K562 (cell line): ENCODE measurements around the gene HOXA4. TPM values are rescaled to one million over a fixed set of nuclear protein-coding genes. Genes with fewer than 3 reads are reported as not detected.

Experiments
- ATAC-seq: fragments of 200-7000 bp; cut with Tn5 transposase; 3 replicates; pipeline ENCODE4 v1.9.1; 2020; ENCODE audit warnings: moderate library complexity
- BruUV-seq: library from RNA; stranded (reverse); fragments of 400-500 nt; replicated peaks from 2 replicates; lab custom pipeline; 2021; lab: Mats Ljungman, UMichigan
- CTCF ChIA-PET: fragments of 300-600 bp; formaldehyde crosslinking; extraction: SDS; loops from one replicate; lab custom pipeline; 2021; ENCODE audit warnings: low intra/inter-chr PET ratio; lab: Yijun Ruan, JAX
- POLR2A ChIA-PET: fragments of 300-600, 350-650 bp; sonication (Branson Sonifier 250); formaldehyde crosslinking; extraction: SDS; loops from one replicate; lab custom pipeline; 2021; ENCODE audit warnings: antibody characterized with exemption, inconsistent platforms; lab: Yijun Ruan, JAX
- DNase-seq, 4 experiments: peaks; one replicate each; pipeline versions ENCODE4 v3.0.0 to v3.0.0-alpha.2; 2011 to 2018; ENCODE audit warnings: low spot score in 3 of 4, mixed read lengths in 3 of 4; ENCODE audit errors: extremely low read depth in 1 of 4
- FAIRE-seq: peaks from 2 replicates; lab custom pipeline; 2011; peaks lifted over from hg19 to GRCh38; lab: Jason Lieb, UNC
- H2AFZ ChIP-seq: 2 replicates; pipeline ENCODE4 v1.6.0; 2011; ENCODE audit warnings: low read depth, low read length, control low read depth, inconsistent platforms
- H3K27ac ChIP-seq: fragments of 200-600 bp; 3 replicates; pipeline ENCODE4 v1.8.0; 2011; ENCODE audit warnings: low read depth, mild to moderate bottlenecking, control low read depth, inconsistent platforms, low read length, moderate library complexity, mixed read lengths; ENCODE audit errors: extremely low read depth
- H3K27me3 ChIP-seq, 2 experiments: fragments of 300-600 bp in 1 of 2; 2 replicates in 1 of 2; 3 replicates in 1 of 2; pipeline versions ENCODE4 v1.6.0 to v1.8.0; 2011; ENCODE audit warnings: inconsistent platforms in 2 of 2, low read length in 2 of 2, mild to moderate bottlenecking in 1 of 2, mixed read lengths in 1 of 2, moderate library complexity in 1 of 2; ENCODE audit not compliant: control insufficient read depth in 2 of 2, insufficient read depth in 2 of 2
- H3K36me3 ChIP-seq: fragments of 300-600 bp; 3 replicates; pipeline ENCODE4 v1.8.0; 2011; ENCODE audit warnings: mild to moderate bottlenecking, low read length, inconsistent platforms; ENCODE audit not compliant: control insufficient read depth, insufficient read depth
- H3K4me1 ChIP-seq, 2 experiments: fragments of 200-600 bp in 1 of 2; replicated peaks in 1 of 2; 2 replicates in 1 of 2; 3 replicates in 1 of 2; pipeline versions ENCODE4 v1.5.1 to v1.8.0; 2011; ENCODE audit warnings: inconsistent platforms in 2 of 2, low read length in 2 of 2, mild to moderate bottlenecking in 1 of 2, mixed read lengths in 1 of 2, moderate library complexity in 1 of 2; ENCODE audit not compliant: control insufficient read depth in 2 of 2, insufficient read depth in 2 of 2
- H3K4me2 ChIP-seq: 2 replicates; pipeline ENCODE4 v1.6.1; 2011; ENCODE audit warnings: low read length, control low read depth, inconsistent platforms, mixed read lengths; ENCODE audit not compliant: insufficient read depth
- H3K4me3 ChIP-seq: fragments of 200-600 bp; sonication (generic), shearing (Covaris generic); 2 replicates; pipeline ENCODE4 v1.5.1; 2016; ENCODE audit warnings: control low read depth, inconsistent platforms
- H3K79me2 ChIP-seq: fragments of 200-600 bp; 3 replicates; pipeline ENCODE4 v1.8.0; 2011; ENCODE audit warnings: low read length, inconsistent platforms; ENCODE audit not compliant: control insufficient read depth, insufficient read depth
- H3K9ac ChIP-seq, 2 experiments: 2 replicates each; pipeline versions ENCODE4 v1.6.0 to v1.6.1; 2011; ENCODE audit warnings: low read depth in 2 of 2, low read length in 2 of 2, control low read depth in 1 of 2, inconsistent platforms in 1 of 2, mild to moderate bottlenecking in 1 of 2, mixed read lengths in 1 of 2; ENCODE audit not compliant: insufficient read depth in 1 of 2
- H3K9me1 ChIP-seq: one replicate; pipeline ENCODE4 v1.6.0; 2011; ENCODE audit warnings: inconsistent platforms, mild to moderate bottlenecking, low read length, moderate library complexity; ENCODE audit not compliant: control insufficient read depth, insufficient read depth
- H3K9me3 ChIP-seq: replicated peaks from 2 replicates; pipeline ENCODE4 v1.5.1; 2011; ENCODE audit warnings: low read depth, low read length, inconsistent platforms; ENCODE audit not compliant: control insufficient read depth, insufficient read depth
- H4K20me1 ChIP-seq: replicated peaks from 2 replicates; pipeline ENCODE4 v1.6.1; 2011; ENCODE audit warnings: low read length, inconsistent platforms, mixed read lengths; ENCODE audit not compliant: control insufficient read depth, insufficient read depth
- AFF1 ChIP-seq, 2 experiments: fragments of 450-650 bp; IDR thresholded peaks; 2 replicates each; pipeline ENCODE4 v1.6.1; 2018; ENCODE audit warnings: mild to moderate bottlenecking in 2 of 2, low read depth in 1 of 2; ENCODE audit not compliant: partially characterized antibody in 2 of 2
- ASH1L ChIP-seq: fragments of 450-650 bp; IDR thresholded peaks from 2 replicates; pipeline ENCODE4 v1.6.1; 2018; ENCODE audit warnings: borderline replicate concordance, mild to moderate bottlenecking, low read depth; ENCODE audit not compliant: partially characterized antibody
- BRD9 ChIP-seq: fragments of 450-650 bp; IDR thresholded peaks from 2 replicates; pipeline ENCODE4 v1.6.1; 2018; ENCODE audit warnings: low read depth; ENCODE audit not compliant: partially characterized antibody
- CREBBP ChIP-seq: IDR thresholded peaks from one replicate; pipeline ENCODE4 v1.6.1; 2012; ENCODE audit warnings: low read depth, mild to moderate bottlenecking, control low read depth, inconsistent platforms, low read length
- ELF4 ChIP-seq: fragments of 450-650 bp; formaldehyde crosslinking; IDR thresholded peaks from 2 replicates; pipeline ENCODE4 v1.4.0; 2022; ENCODE audit warnings: missing genetic modification characterization
- L3MBTL2 ChIP-seq: fragments of 450-650 bp; IDR thresholded peaks from 2 replicates; pipeline ENCODE4 v1.6.1; 2016; ENCODE audit warnings: mild to moderate bottlenecking, moderate library complexity
- MEF2D ChIP-seq: conservative IDR thresholded peaks from 2 replicates; pipeline ENCODE4 v1.6.1; 2016; ENCODE audit warnings: low read depth, missing genetic modification characterization, missing compliant biosample characterization
- POLR2AphosphoS2 ChIP-seq: IDR thresholded peaks from 2 replicates; pipeline ENCODE4 v1.6.1; 2012; ENCODE audit warnings: low read length, improper control_type of control experiment
- POU5F1 ChIP-seq: fragments of 150-350 bp; IDR thresholded peaks from 2 replicates; pipeline ENCODE4 v1.6.1; 2014; ENCODE audit warnings: borderline replicate concordance, low read length, low read depth, mild to moderate bottlenecking; ENCODE audit not compliant: partially characterized antibody
- RHOXF2B ChIP-seq: fragments of 250-450 bp; sonication (Bioruptor Pico); conservative IDR thresholded peaks from 2 replicates; pipeline ENCODE4 v1.5.1; 2021
- SP2 ChIP-seq: IDR thresholded peaks from 2 replicates; pipeline ENCODE4 v1.6.1; 2011; ENCODE audit warnings: mild to moderate bottlenecking, low read depth, low read length, moderate library complexity; ENCODE audit not compliant: poor library complexity, severe bottlenecking; ENCODE audit errors: extremely low read depth
- ZC3H4 ChIP-seq: sonication (generic); formaldehyde crosslinking; IDR thresholded peaks from 2 replicates; pipeline ENCODE4 v1.9.0; 2021; ENCODE audit warnings: missing genetic modification reagents, borderline replicate concordance
- ZEB2 ChIP-seq: fragments of 450-650 bp; IDR thresholded peaks from 2 replicates; pipeline ENCODE4 v1.6.1; 2016
- ZNF24 ChIP-seq: fragments of 450-650 bp; IDR thresholded peaks from 2 replicates; pipeline ENCODE4 v1.6.1; 2016
- ZNF740 ChIP-seq, 3 experiments: fragments of 200-800 bp in 1 of 3; sonication (Bioruptor generic) in 1 of 3; sonication (generic) in 1 of 3; formaldehyde crosslinking in 1 of 3; IDR thresholded peaks; 2 replicates each; pipeline versions ENCODE4 v1.6.1 to v1.8.0; 2016 to 2022; ENCODE audit warnings: mild to moderate bottlenecking in 2 of 3, missing compliant biosample characterization in 2 of 3, missing genetic modification characterization in 2 of 3, missing genetic modification reagents in 1 of 3
- WGBS: fragments of 100-300 bp; shearing (Covaris generic); methylation state at CpG from one replicate; pipeline ENCODE4 v1.1.6; 2016; ENCODE audit warnings: low coverage, mixed read lengths; ENCODE audit not compliant: insufficient coverage; ENCODE audit errors: missing lambda C conversion rate; 5-methylcytosine and 5-hydroxymethylcytosine counted together
- in situ Hi-C: fragments of 300-500 bp; cut with MboI; formaldehyde crosslinking; loops from 4 replicates; pipeline ENCODE4 v1.15.0; 2018; ENCODE audit warnings: inconsistent platforms, mixed read lengths
- intact Hi-C: fragments of 100-400 bp; cut with micrococcal nuclease; formaldehyde crosslinking; loops from 2 replicates; pipeline ENCODE4 v1.14.2; 2022
- polyA plus RNA-seq, 8 experiments: library from polyadenylated mRNA; depleted of rRNA in 4 of 8; stranded (reverse) in 5 of 8; unstranded in 3 of 8; fragments of >200 nt; fragmentation: Nextera tagmentation in 2 of 8; fragmentation: Illumina TruSeq in 1 of 8; extraction: Ambion mirVana in 2 of 8; extraction: Trizol in 1 of 8; gene quantifications; 2 replicates each; pipeline versions ENCODE4 v1.2.1 to v1.2.3, GENCODE V29; 2011 to 2014; ENCODE audit warnings: inconsistent platforms in 1 of 8, missing spikeins in 1 of 8
- total RNA-seq, 7 experiments: library from RNA; depleted of rRNA in 6 of 7; stranded (reverse); fragments of >200 nt in 6 of 7; fragmentation: Illumina TruSeq in 2 of 7; extraction: Trizol in 2 of 7; gene quantifications; 2 replicates each; pipeline versions ENCODE4 v1.2.1 to v1.2.3, GENCODE V29; 2011 to 2021; ENCODE audit warnings: low replicate concordance in 1 of 7
- TF ChIP-seq, protein P1 (sequence below): sonication (generic); formaldehyde crosslinking; IDR thresholded peaks from 2 replicates; pipeline ENCODE4 v1.8.1; 2022; ENCODE audit warnings: missing genetic modification reagents
- TF ChIP-seq, protein P2 (sequence below), 2 experiments: fragments of 450-650 bp in 1 of 2; sonication (generic) in 1 of 2; formaldehyde crosslinking; conservative IDR thresholded peaks; 2 replicates each; pipeline versions ENCODE4 v1.4.0 to v1.8.1; 2020 to 2022; ENCODE audit warnings: mild to moderate bottlenecking in 1 of 2, missing genetic modification reagents in 1 of 2

Gene HOXA4
- total and polyA plus RNA-seq, 9 of the 15 experiments (the other 6 are each of a cell fraction or from before 2014, with no cell fraction given) = not detected

- intact Hi-C loops = no loop called here
- TF ChIP-seq SP2 (no peak), ZNF740 (CRISPR knock-in tag; IDR thresholded peaks at IDR 0.05) (no peak), ZNF740 (tag; IDR thresholded peaks at IDR 0.05) (no peak), CREBBP (no peak), ZNF24 (no peak), L3MBTL2 (no peak), ZEB2 (no peak), BRD9 (no peak), ZC3H4 (no peak), ASH1L (no peak), ELF4 (no peak), RHOXF2B (no peak), POLR2AphosphoS2 (no peak), MEF2D (no peak), POU5F1 (no peak), AFF1 (IDR thresholded peaks at IDR 0.05; ENCODE audit: low read depth in 1 of 2, partially characterized antibody in 2 of 2) (no peak)
- TF ChIP-seq, protein P1, sequence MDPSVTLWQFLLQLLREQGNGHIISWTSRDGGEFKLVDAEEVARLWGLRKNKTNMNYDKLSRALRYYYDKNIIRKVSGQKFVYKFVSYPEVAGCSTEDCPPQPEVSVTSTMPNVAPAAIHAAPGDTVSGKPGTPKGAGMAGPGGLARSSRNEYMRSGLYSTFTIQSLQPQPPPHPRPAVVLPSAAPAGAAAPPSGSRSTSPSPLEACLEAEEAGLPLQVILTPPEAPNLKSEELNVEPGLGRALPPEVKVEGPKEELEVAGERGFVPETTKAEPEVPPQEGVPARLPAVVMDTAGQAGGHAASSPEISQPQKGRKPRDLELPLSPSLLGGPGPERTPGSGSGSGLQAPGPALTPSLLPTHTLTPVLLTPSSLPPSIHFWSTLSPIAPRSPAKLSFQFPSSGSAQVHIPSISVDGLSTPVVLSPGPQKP = no peak
- TF ChIP-seq, protein P2, sequence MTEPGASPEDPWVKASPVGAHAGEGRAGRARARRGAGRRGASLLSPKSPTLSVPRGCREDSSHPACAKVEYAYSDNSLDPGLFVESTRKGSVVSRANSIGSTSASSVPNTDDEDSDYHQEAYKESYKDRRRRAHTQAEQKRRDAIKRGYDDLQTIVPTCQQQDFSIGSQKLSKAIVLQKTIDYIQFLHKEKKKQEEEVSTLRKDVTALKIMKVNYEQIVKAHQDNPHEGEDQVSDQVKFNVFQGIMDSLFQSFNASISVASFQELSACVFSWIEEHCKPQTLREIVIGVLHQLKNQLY (CRISPR knock-in tag; conservative IDR thresholded peaks at IDR 0.05) = no peak
Observed at GRCh38 chr7:27132214-27132613, 1.7 kb upstream of the HOXA4 start.

More at GRCh38 chr7:27132214-27132613, 1.7 kb upstream of the HOXA4 start:
- Histone ChIP-seq H3K4me1 (peaks cover 0 to 7% of the 10 kb centered on the region in 2 experiments; a peak in 1 of 5 replicates), H3K4me3 (no peak overlapping the region), H2AFZ (no peak overlapping the region), H4K20me1 (no peaks in the 10 kb centered on the region; the same call in 1 of the 2 replicates), H3K9me3 (no peaks in the 10 kb centered on the region), H3K79me2 (no peaks in the 10 kb centered on the region), H3K9me1 (no peaks in the 10 kb centered on the region), H3K36me3 (no peaks in the 10 kb centered on the region), H3K27ac (no peak overlapping the region), H3K27me3 (peaks cover 20 to 31% of the 10 kb centered on the region in 2 experiments), H3K4me2 (no peak overlapping the region), H3K9ac (no peak overlapping the region)
- ChIA-PET CTCF (no interaction called here), POLR2A (no interaction called here)
- DNase-seq (no peak), ATAC-seq (no peak), FAIRE-seq (no peak)
- in situ Hi-C loops = no loop called here
- BruUV-seq = no TSS peak
- WGBS = 6% methylated on average over 2 of the region's 2 CpGs
